Testis (tissue), 3 donors: ENCODE results near the gene CD200R1. TPM values are rescaled to one million over a fixed set of nuclear protein-coding genes. Genes with fewer than 3 reads are reported as not detected.
A peak's percentile ranks its signal among the peaks of the same experiment; 100 is the strongest.

Source experiments
- DNase-seq: peaks from one replicate; pipeline ENCODE4 v3.0.0-alpha.2; 2019
- H3K27ac ChIP-seq, 2 donors: fragments of 200-600 bp; sonication (generic); one replicate each; pipeline ENCODE4 v1.5.1; 2019
- H3K27me3 ChIP-seq: fragments of 200-600 bp; sonication (generic); one replicate; pipeline ENCODE4 v1.5.1; 2019
- H3K36me3 ChIP-seq: fragments of 200-600 bp; sonication (generic); one replicate; pipeline ENCODE4 v1.5.1; 2017; ENCODE audit warnings: low read depth; ENCODE audit errors: missing control alignments
- H3K4me1 ChIP-seq: fragments of 200-600 bp; sonication (generic); one replicate; pipeline ENCODE4 v1.5.1; 2019
- H3K4me3 ChIP-seq, 2 donors: fragments of 200-600 bp; sonication (generic); one replicate each; pipeline ENCODE4 v1.5.1; 2017 to 2019
- H3K9me3 ChIP-seq: fragments of 200-600 bp; sonication (generic); one replicate; pipeline ENCODE4 v1.5.1; 2017
- CTCF ChIP-seq, 3 experiments: fragments of 450-650 bp in 2 of 3; fragments of 200-600 bp in 1 of 3; sonication (generic) in 1 of 3; IDR thresholded peaks; one replicate each; pipeline ENCODE4 v1.5.1; 2016 to 2019; ENCODE audit warnings: antibody characterized with exemption in 3 of 3, mild to moderate bottlenecking in 2 of 3, moderate library complexity in 1 of 3
- POLR2A ChIP-seq: fragments of 450-650 bp; IDR thresholded peaks from one replicate; pipeline ENCODE4 v1.6.1; 2017; ENCODE audit warnings: antibody characterized with exemption, mild to moderate bottlenecking, moderate library complexity
- WGBS, 2 donors: methylation state at CpG; one replicate each; pipeline ENCODE4 v1.1.5; 2018; 5-methylcytosine and 5-hydroxymethylcytosine counted together
- intact Hi-C: fragments of 100-400 bp; cut with DNase I; formaldehyde crosslinking; loops from one replicate; pipeline ENCODE4 v1.15.1; 2023; ENCODE audit warnings: low total_unique reads
- polyA plus RNA-seq: library from polyadenylated mRNA; stranded (reverse); fragments of 350-450 nt; fragmentation: Illumina TruSeq; extraction: RNeasy Lipid Tissue Mini Kit (QIAGEN cat#74804); gene quantifications from one replicate; pipeline ENCODE4 v1.2.3, GENCODE V29; 2014; ENCODE audit warnings: low read depth, low replicate concordance; ENCODE audit not compliant: insufficient read depth
- total RNA-seq, 2 donors: library from RNA; depleted of rRNA; stranded (reverse); fragments of >200 nt; gene quantifications; one replicate each; pipeline ENCODE4 v1.2.3, GENCODE V29; 2016

Gene CD200R1
- total and polyA plus RNA-seq, 3 donors from 2014 or later, result 1.3 to 1.7 (median 1.5) TPM

- DNase-seq, result no peak
- H3K27me3 ChIP-seq, result no peaks in the 10 kb centered on the region
- intact Hi-C loops, result no loop called here
- TF ChIP-seq POLR2A, result no peak
- TF ChIP-seq CTCF (IDR thresholded peaks at IDR 0.05), result no peak
- no peak overlapping the region for H3K4me3 ChIP-seq
- no peaks in the 10 kb centered on the region for H3K4me1 ChIP-seq
- H3K36me3 ChIP-seq, result no peaks in the 10 kb centered on the region
- H3K9me3 ChIP-seq, result no peaks in the 10 kb centered on the region
- H3K27ac ChIP-seq, result no peak overlapping the region
These were observed 27.1 kb upstream of the CD200R1 start for GRCh38 chr3:113002037-113002436.

- intact Hi-C loops, result no loop called here
- no peaks in the 10 kb centered on the region for H3K36me3 ChIP-seq
- 79 to 81% methylated on average over 4 of the region's 4 CpGs for WGBS, 2 donors
- H3K4me3 ChIP-seq, result no peak overlapping the region
- no peaks in the 10 kb centered on the region for H3K27me3 ChIP-seq
- no peak for TF ChIP-seq POLR2A
- no peak for TF ChIP-seq CTCF (IDR thresholded peaks at IDR 0.05)
- DNase-seq, result no peak
- no peaks in the 10 kb centered on the region for H3K4me1 ChIP-seq
- H3K27ac ChIP-seq, result no peak overlapping the region
- no peaks in the 10 kb centered on the region for H3K9me3 ChIP-seq
These were observed 25.8 kb upstream of the CD200R1 start for GRCh38 chr3:113000691-113001090.

- Histone ChIP-seq H3K9me3 (no peaks in the 10 kb centered on the region), H3K27ac (no peak overlapping the region), H3K4me3 (no peak overlapping the region), H3K4me1 (peaks cover 3% of the 10 kb centered on the region), H3K27me3 (no peaks in the 10 kb centered on the region), H3K36me3 (no peaks in the 10 kb centered on the region)
- intact Hi-C loops, result no loop called here
- TF ChIP-seq CTCF (IDR thresholded peaks at IDR 0.05) (no peak), POLR2A (no peak)
- DNase-seq, result no peak
- WGBS, 2 donors, result 90 to 99% methylated on average over 4 of the region's 4 CpGs
These were observed 20.9 kb upstream of the CD200R1 start for GRCh38 chr3:112995800-112996199.

- peak within 1 kb of the TSS; percentile 70 to 85 for H3K4me3 ChIP-seq
- peak; percentile 95 for DNase-seq
- 0% methylated on average over 41 to 62 of the region's 70 CpGs for WGBS, 2 donors
- no peaks in the 10 kb centered on the region for H3K36me3 ChIP-seq
- intact Hi-C loops, result no loop called here
- peaks cover 3% of the 10 kb centered on the region for H3K4me1 ChIP-seq
- peak in 1 of 3 experiments; percentile 7 for TF ChIP-seq CTCF (IDR thresholded peaks at IDR 0.05)
- peak; percentile 14 for TF ChIP-seq POLR2A
- H3K9me3 ChIP-seq, result no peaks in the 10 kb centered on the region
- no peaks in the 10 kb centered on the region for H3K27me3 ChIP-seq
- peak within 1 kb of the TSS; percentile 75 to 94 for H3K27ac ChIP-seq
These were observed 16.0 kb upstream of the CD200R1 start, which contains the start of gene GTPBP8 for GRCh38 chr3:112990672-112991602. TSS of gene GTPBP8 (plus strand) at chr3:112990984. CDS start at chr3:112991000, 16 bp downstream.
